SKM-1 treated with dmso at 0.1 percent for 144 hours (cell line): ENCODE data around the gene ZNF777.

Source experiments
- DNase-seq: peaks from one replicate; lab custom pipeline; 2025; ENCODE audit not compliant: unreplicated experiment; lab: John Stamatoyannopoulos, UW

The ZNF777 gene

GRCh38 chr7:149477494-149478443 lies 16.9 kb upstream of the ZNF777 start:
- DNase-seq: no peak

- no peak for DNase-seq
Measured at GRCh38 chr7:149476791-149477190, 15.9 kb upstream of the ZNF777 start.

- DNase-seq: no peak
Measured at GRCh38 chr7:149475121-149476045, 14.5 kb upstream of the ZNF777 start.

- no peak for DNase-seq
Measured at GRCh38 chr7:149474309-149475120, 13.7 kb upstream of the ZNF777 start.

GRCh38 chr7:149473251-149473650 lies 12.4 kb upstream of the ZNF777 start:
- no peak for DNase-seq

GRCh38 chr7:149471289-149471953 lies 10.6 kb upstream of the ZNF777 start:
- no peak for DNase-seq

- DNase-seq: no peak
Measured at GRCh38 chr7:149469806-149470205, 8.9 kb upstream of the ZNF777 start.

- no peak for DNase-seq
Measured at GRCh38 chr7:149468208-149468607, 7.3 kb upstream of the ZNF777 start.

GRCh38 chr7:149467321-149467859 lies 6.5 kb upstream of the ZNF777 start:
- DNase-seq: no peak

GRCh38 chr7:149466364-149466763 lies 5.5 kb upstream of the ZNF777 start:
- no peak for DNase-seq

- DNase-seq: no peak
Measured at GRCh38 chr7:149463500-149464161, 2.8 kb upstream of the ZNF777 start.

GRCh38 chr7:149462101-149462520 lies 1.2 kb upstream of the ZNF777 start:
- no peak for DNase-seq

GRCh38 chr7:149459540-149460452 lies 1.1 kb downstream of the ZNF777 start:
- no peak for DNase-seq

- no peak for DNase-seq
Measured at GRCh38 chr7:149459201-149459539, 1.7 kb downstream of the ZNF777 start.

- DNase-seq: no peak
Measured at GRCh38 chr7:149458235-149458634, 2.6 kb downstream of the ZNF777 start.

- no peak for DNase-seq
Measured at GRCh38 chr7:149457766-149458165, 3.1 kb downstream of the ZNF777 start.

GRCh38 chr7:149456506-149457421 lies 4.1 kb downstream of the ZNF777 start:
- no peak for DNase-seq
